Cardiac muscle cell (in vitro differentiated cells and primary cell): ENCODE results near the gene SNORC. TPM values are rescaled to one million over a fixed set of nuclear protein-coding genes. Genes with fewer than 3 reads are reported as not detected.
A peak's percentile ranks its signal among the peaks of the same experiment; 100 is the strongest.

Source experiments
- DNase-seq, 2 donors: peaks; one replicate each; pipeline versions ENCODE4 v3.0.0 to v3.0.0-alpha.2; 2010 to 2017; ENCODE audit warnings: low read depth in 1 of 2, low spot score in 1 of 2
- H3K27ac ChIP-seq: fragments of 200-600 bp; sonication (generic); 2 replicates; pipeline ENCODE4 v1.5.1; 2016
- H3K27me3 ChIP-seq: fragments of 200-600 bp; sonication (generic); 2 replicates; pipeline ENCODE4 v1.6.0; 2016; ENCODE audit warnings: control low read depth
- H3K36me3 ChIP-seq: fragments of 200-600 bp; sonication (generic); 2 replicates; pipeline ENCODE4 v1.5.1; 2016; ENCODE audit warnings: control low read depth
- H3K4me1 ChIP-seq: fragments of 200-600 bp; sonication (generic); 2 replicates; pipeline ENCODE4 v1.8.1; 2017; ENCODE audit warnings: low read depth, mild to moderate bottlenecking, mixed run types
- H3K4me3 ChIP-seq: fragments of 200-600 bp; sonication (generic); 2 replicates; pipeline ENCODE4 v1.5.1; 2016; ENCODE audit warnings: mild to moderate bottlenecking
- H3K9me3 ChIP-seq: fragments of 200-600 bp; sonication (generic); 2 replicates; pipeline ENCODE4 v1.5.1; 2017; ENCODE audit warnings: low read depth, mild to moderate bottlenecking, control low read depth
- polyA plus RNA-seq: library from polyadenylated mRNA; unstranded; fragments of >200 nt; fragmentation: Nextera tagmentation; extraction: Ambion mirVana; gene quantifications from 2 replicates; pipeline ENCODE4 v1.2.1, GENCODE V29; 2016
- total RNA-seq: library from RNA; depleted of rRNA; stranded (reverse); fragments of >200 nt; gene quantifications from 2 replicates; pipeline ENCODE4 v1.2.3, GENCODE V29; 2016
- TF ChIP-seq, protein P1 (sequence below): IDR thresholded peaks from 2 replicates; pipeline ENCODE4 v1.5.1; 2012; ENCODE audit warnings: low read depth, mild to moderate bottlenecking, low read length

The SNORC gene
- total and polyA plus RNA-seq, 2 experiments from 2014 or later = 2.3 to 13.1 TPM

- DNase-seq = no peak
- Histone ChIP-seq H3K36me3 (no peaks in the 10 kb centered on the region), H3K4me1 (peaks cover 16% of the 10 kb centered on the region), H3K4me3 (peak overlapping the region; percentile 46), H3K27me3 (peaks cover 64% of the 10 kb centered on the region), H3K9me3 (no peaks in the 10 kb centered on the region), H3K27ac (no peak overlapping the region)
- TF ChIP-seq, protein P1, sequence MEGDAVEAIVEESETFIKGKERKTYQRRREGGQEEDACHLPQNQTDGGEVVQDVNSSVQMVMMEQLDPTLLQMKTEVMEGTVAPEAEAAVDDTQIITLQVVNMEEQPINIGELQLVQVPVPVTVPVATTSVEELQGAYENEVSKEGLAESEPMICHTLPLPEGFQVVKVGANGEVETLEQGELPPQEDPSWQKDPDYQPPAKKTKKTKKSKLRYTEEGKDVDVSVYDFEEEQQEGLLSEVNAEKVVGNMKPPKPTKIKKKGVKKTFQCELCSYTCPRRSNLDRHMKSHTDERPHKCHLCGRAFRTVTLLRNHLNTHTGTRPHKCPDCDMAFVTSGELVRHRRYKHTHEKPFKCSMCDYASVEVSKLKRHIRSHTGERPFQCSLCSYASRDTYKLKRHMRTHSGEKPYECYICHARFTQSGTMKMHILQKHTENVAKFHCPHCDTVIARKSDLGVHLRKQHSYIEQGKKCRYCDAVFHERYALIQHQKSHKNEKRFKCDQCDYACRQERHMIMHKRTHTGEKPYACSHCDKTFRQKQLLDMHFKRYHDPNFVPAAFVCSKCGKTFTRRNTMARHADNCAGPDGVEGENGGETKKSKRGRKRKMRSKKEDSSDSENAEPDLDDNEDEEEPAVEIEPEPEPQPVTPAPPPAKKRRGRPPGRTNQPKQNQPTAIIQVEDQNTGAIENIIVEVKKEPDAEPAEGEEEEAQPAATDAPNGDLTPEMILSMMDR = no peak
These were observed 57.1 kb downstream of the SNORC start for GRCh38 chr2:232927032-232927792.

DNA sequence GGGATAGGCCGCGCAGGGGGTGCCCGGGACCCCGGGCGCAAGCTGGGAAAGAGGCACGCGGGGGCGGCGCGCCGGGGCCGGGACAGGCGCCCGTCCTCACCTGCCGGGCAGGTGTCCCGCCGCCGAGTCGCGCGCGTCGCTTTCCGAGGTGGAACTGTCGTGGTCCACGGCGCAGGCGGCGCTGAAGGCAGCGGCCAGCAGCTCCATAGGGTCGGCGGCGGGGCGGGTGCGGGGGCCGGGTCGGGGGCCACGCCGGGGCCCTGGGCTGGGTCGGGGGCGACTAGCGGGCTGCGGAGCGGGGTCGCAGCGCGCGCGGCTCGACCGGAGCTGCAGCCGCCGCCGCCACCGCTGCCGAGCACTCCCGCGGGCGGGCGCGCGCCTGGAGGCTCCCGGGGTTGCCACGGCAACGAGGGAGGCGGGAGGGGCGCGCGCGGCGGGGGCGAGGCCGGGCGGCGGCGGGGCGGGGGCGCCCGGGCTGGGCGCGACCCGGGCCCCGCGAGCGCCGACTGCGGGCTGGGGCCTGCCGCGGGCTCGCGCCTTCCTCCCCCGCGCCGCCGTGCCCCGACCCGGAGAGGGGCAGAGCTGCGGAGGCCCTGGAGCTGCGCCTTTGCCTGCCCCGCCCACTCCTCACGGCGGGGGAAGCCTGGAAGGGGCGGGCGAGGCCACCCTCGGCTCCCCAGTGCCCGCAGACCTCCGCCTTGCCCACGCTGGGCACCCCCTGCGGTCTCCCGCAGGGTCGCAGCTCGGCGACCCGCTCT is 57.9 kb downstream of the SNORC start:
- Histone ChIP-seq H3K27me3 (peaks cover 64% of the 10 kb centered on the region), H3K9me3 (no peaks in the 10 kb centered on the region), H3K4me1 (peaks cover 16% of the 10 kb centered on the region), H3K4me3 (peak overlapping the region; percentile 46), H3K36me3 (no peaks in the 10 kb centered on the region), H3K27ac (no peak overlapping the region)
- DNase-seq = no peak
- TF ChIP-seq, protein P1 = no peak

Other genes starting within 250 kb of the SNORC start
- gene EFHD1, start 236.7 kb upstream of the SNORC start, total RNA-seq = 3.2 and 8.0 TPM in 2 replicates
- 12.4 and 19.5 TPM in 2 replicates for gene EFHD1, start 236.7 kb upstream of the SNORC start, polyA plus RNA-seq
- gene GIGYF2, start 172.9 kb upstream of the SNORC start, total RNA-seq = 34.7 and 52.1 TPM in 2 replicates
- 36.9 and 37.2 TPM in 2 replicates for gene GIGYF2, start 172.9 kb upstream of the SNORC start, polyA plus RNA-seq
- gene KCNJ13, start 93.7 kb upstream of the SNORC start, total RNA-seq = not detected in 2 replicates
- gene KCNJ13, start 93.7 kb upstream of the SNORC start, polyA plus RNA-seq = 0.96 and 1.3 TPM in 2 replicates
- gene NGEF, start 143.0 kb downstream of the SNORC start, total RNA-seq = 2.1 and 2.9 TPM in 2 replicates
- 2.0 and 5.6 TPM in 2 replicates for gene NGEF, start 143.0 kb downstream of the SNORC start, polyA plus RNA-seq
- gene NEU2, start 162.4 kb downstream of the SNORC start, total RNA-seq = not detected in 2 replicates
- gene NEU2, start 162.4 kb downstream of the SNORC start, polyA plus RNA-seq = not detected in 2 replicates
- 3.5 and 6.8 TPM in 2 replicates for gene INPP5D, start 190.1 kb downstream of the SNORC start, total RNA-seq
- gene INPP5D, start 190.1 kb downstream of the SNORC start, polyA plus RNA-seq = 1.7 and 4.5 TPM in 2 replicates